ENCODE results near the gene SLC35F1.

Gene SLC35F1

DNA sequence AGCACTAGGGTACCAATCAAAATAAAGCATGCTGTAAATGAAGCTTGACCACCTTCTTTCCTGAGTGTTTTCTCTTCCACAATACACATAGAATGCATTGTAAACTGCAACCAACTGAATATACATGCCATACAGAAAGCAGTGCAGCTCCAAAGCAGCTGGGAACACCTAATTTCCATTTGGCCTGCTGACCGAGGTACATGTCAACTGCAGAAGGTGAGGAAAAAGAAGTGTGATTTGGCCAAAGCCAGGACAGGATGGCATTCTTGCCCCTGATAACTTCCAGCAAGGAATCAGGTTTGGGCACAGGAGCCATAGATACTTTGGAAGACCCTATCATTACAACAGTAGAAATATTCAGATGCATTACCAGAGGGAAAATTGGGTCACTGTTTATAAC is 258.4 kb downstream of the SLC35F1 start:
- no peak overlapping the region for H3K27ac ChIP-seq
- no peaks in the 10 kb centered on the region for H3K27me3 ChIP-seq (ENCODE audit: insufficient read depth, low read depth, severe bottlenecking)
- H3K4me3 ChIP-seq (ENCODE audit: low read depth, low read length), result no peak overlapping the region
- TF ChIP-seq, protein P1, sequence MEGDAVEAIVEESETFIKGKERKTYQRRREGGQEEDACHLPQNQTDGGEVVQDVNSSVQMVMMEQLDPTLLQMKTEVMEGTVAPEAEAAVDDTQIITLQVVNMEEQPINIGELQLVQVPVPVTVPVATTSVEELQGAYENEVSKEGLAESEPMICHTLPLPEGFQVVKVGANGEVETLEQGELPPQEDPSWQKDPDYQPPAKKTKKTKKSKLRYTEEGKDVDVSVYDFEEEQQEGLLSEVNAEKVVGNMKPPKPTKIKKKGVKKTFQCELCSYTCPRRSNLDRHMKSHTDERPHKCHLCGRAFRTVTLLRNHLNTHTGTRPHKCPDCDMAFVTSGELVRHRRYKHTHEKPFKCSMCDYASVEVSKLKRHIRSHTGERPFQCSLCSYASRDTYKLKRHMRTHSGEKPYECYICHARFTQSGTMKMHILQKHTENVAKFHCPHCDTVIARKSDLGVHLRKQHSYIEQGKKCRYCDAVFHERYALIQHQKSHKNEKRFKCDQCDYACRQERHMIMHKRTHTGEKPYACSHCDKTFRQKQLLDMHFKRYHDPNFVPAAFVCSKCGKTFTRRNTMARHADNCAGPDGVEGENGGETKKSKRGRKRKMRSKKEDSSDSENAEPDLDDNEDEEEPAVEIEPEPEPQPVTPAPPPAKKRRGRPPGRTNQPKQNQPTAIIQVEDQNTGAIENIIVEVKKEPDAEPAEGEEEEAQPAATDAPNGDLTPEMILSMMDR (IDR thresholded peaks at IDR 0.05; ENCODE audit: low read depth, low read length), result no peak
- DNase-seq, result no peak
- no peaks in the 10 kb centered on the region for H3K9me3 ChIP-seq (ENCODE audit: severe bottlenecking)
- no peaks in the 10 kb centered on the region for H3K36me3 ChIP-seq

DNA sequence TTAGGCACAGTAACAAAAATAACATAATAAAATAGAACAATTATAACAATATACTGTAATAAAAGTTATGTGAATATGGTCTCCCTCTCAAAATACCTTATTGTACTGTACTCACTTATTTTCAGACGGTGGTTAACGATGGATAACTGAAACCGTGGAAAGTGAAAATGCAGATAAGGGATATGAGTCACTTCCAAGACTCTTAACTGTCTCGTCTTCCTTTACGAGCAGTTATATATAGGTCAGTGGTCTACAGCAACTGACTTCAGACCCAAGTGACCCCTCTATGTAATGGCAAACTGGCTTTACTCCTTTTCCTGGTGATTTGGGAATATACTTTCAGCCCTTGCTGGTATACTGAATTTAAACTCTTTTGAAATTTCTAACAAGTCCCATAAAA is 261.4 kb downstream of the SLC35F1 start:
- H3K27me3 ChIP-seq (ENCODE audit: insufficient read depth, low read depth, severe bottlenecking), result no peaks in the 10 kb centered on the region

DNA sequence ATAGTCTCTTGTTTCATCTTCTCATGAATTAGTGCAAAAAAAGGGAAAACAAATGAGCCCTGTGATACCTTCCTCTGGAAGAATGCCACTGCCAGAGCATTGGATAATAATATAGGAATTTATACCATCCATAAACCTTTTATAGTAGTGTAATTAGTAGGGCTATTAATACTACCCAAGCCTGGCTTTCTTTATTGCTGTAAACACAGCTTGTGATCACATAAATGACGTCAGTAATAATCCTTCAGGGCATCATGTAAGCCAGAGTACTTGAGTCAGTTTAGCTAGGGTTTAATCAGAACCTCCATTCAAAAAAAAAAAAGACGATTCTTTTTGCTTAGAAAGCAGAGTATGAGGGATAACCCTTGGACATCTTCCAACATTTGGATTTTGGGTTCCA is 264.8 kb downstream of the SLC35F1 start:
- DNase-seq, result no peak
- no peaks in the 10 kb centered on the region for H3K36me3 ChIP-seq
- H3K27me3 ChIP-seq (ENCODE audit: insufficient read depth, low read depth, severe bottlenecking), result no peaks in the 10 kb centered on the region
- H3K27ac ChIP-seq, result no peak overlapping the region
- no peak overlapping the region for H3K4me3 ChIP-seq (ENCODE audit: low read depth, low read length)
- TF ChIP-seq, protein P1 (IDR thresholded peaks at IDR 0.05; ENCODE audit: low read depth, low read length), result no peak
- no peaks in the 10 kb centered on the region for H3K9me3 ChIP-seq (ENCODE audit: severe bottlenecking)

More for the DNA sequence above, 261.4 kb downstream of the SLC35F1 start:
- Histone ChIP-seq H3K36me3 (no peaks in the 10 kb centered on the region), H3K9me3 (ENCODE audit: severe bottlenecking) (no peaks in the 10 kb centered on the region), H3K4me3 (ENCODE audit: low read depth, low read length) (no peak overlapping the region), H3K27ac (no peak overlapping the region)
- TF ChIP-seq, protein P1 (IDR thresholded peaks at IDR 0.05; ENCODE audit: low read depth, low read length), result no peak
- no peak for DNase-seq

- Histone ChIP-seq H3K9me3 (ENCODE audit: severe bottlenecking) (no peaks in the 10 kb centered on the region), H3K36me3 (no peaks in the 10 kb centered on the region), H3K27me3 (ENCODE audit: insufficient read depth, low read depth, severe bottlenecking) (no peaks in the 10 kb centered on the region), H3K27ac (no peak overlapping the region), H3K4me3 (ENCODE audit: low read depth, low read length) (no peak overlapping the region)
- no peak for DNase-seq
- TF ChIP-seq, protein P1 (IDR thresholded peaks at IDR 0.05; ENCODE audit: low read depth, low read length), result no peak
Measured at GRCh38 chr6:118174071-118174470, 267.0 kb downstream of the SLC35F1 start.

DNA sequence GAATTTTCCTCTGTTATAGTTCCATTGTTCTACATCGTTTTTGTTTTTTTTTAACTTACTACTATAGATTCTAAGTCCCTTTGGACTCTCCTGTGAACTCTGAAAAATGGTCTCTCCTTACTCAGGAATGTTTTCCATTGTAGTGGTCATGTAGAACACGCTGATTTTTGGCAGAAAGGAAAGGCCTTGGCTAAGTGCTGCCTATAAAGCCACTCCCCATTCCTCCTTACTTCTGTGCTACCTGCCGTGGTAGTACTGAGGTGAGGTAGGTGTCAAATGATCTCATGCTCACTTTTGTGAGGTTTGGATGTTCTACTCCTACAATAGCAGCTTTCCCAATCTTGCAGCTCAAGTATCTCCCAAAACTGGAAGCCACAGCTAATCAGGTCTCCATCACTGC is 270.7 kb downstream of the SLC35F1 start:
- no peak overlapping the region for H3K4me3 ChIP-seq (ENCODE audit: low read depth, low read length)

GRCh38 chr6:118179048-118179447 is 272.0 kb downstream of the SLC35F1 start:
- TF ChIP-seq, protein P1 (IDR thresholded peaks at IDR 0.05; ENCODE audit: low read depth, low read length), result no peak
- DNase-seq, result no peak
- H3K9me3 ChIP-seq (ENCODE audit: severe bottlenecking), result no peaks in the 10 kb centered on the region

More for the DNA sequence above, 270.7 kb downstream of the SLC35F1 start:
- DNase-seq, result no peak
- H3K27me3 ChIP-seq (ENCODE audit: insufficient read depth, low read depth, severe bottlenecking), result no peaks in the 10 kb centered on the region
- no peak overlapping the region for H3K27ac ChIP-seq
- TF ChIP-seq, protein P1 (IDR thresholded peaks at IDR 0.05; ENCODE audit: low read depth, low read length), result no peak
- H3K9me3 ChIP-seq (ENCODE audit: severe bottlenecking), result no peaks in the 10 kb centered on the region
- no peaks in the 10 kb centered on the region for H3K36me3 ChIP-seq

More at GRCh38 chr6:118179048-118179447, 272.0 kb downstream of the SLC35F1 start:
- no peaks in the 10 kb centered on the region for H3K36me3 ChIP-seq
- H3K4me3 ChIP-seq (ENCODE audit: low read depth, low read length), result no peak overlapping the region
- no peaks in the 10 kb centered on the region for H3K27me3 ChIP-seq (ENCODE audit: insufficient read depth, low read depth, severe bottlenecking)
- H3K27ac ChIP-seq, result no peak overlapping the region

All from WERI-Rb-1 (cell line).